PFSK-1 (cell line): ENCODE results near the gene GPR42.

Experiments
- FOXP2 ChIP-seq: optimal IDR thresholded peaks from 2 replicates; pipeline ENCODE3; 2011; ENCODE audit warnings: borderline replicate concordance, control low read depth, inconsistent platforms; ENCODE audit not compliant: insufficient read depth; ENCODE audit errors: extremely low read length, extremely low read depth
- POLR2AphosphoS5 ChIP-seq: IDR thresholded peaks from 2 replicates; pipeline ENCODE4 v1.6.1; 2012; ENCODE audit warnings: low read depth, mild to moderate bottlenecking, control low read depth, low read length, moderate library complexity
- SIN3A ChIP-seq: IDR thresholded peaks from 2 replicates; pipeline ENCODE4 v1.6.1; 2012; ENCODE audit warnings: mild to moderate bottlenecking, low read length, moderate library complexity, borderline replicate concordance; ENCODE audit not compliant: insufficient read depth
- TAF1 ChIP-seq: IDR thresholded peaks from 2 replicates; pipeline ENCODE4 v1.6.1; 2012; ENCODE audit warnings: low read length, control low read depth, borderline replicate concordance; ENCODE audit not compliant: insufficient read depth
- TF ChIP-seq, protein P1 (sequence below), 2 experiments: IDR thresholded peaks; 2 replicates each; pipeline versions ENCODE4 v1.6.1 to v1.8.0; 2011 to 2012; ENCODE audit warnings: low read depth in 2 of 2, low read length in 2 of 2, control low read depth in 1 of 2, inconsistent platforms in 1 of 2, mild to moderate bottlenecking in 1 of 2, moderate library complexity in 1 of 2; ENCODE audit not compliant: insufficient read depth in 1 of 2

The GPR42 gene

DNA sequence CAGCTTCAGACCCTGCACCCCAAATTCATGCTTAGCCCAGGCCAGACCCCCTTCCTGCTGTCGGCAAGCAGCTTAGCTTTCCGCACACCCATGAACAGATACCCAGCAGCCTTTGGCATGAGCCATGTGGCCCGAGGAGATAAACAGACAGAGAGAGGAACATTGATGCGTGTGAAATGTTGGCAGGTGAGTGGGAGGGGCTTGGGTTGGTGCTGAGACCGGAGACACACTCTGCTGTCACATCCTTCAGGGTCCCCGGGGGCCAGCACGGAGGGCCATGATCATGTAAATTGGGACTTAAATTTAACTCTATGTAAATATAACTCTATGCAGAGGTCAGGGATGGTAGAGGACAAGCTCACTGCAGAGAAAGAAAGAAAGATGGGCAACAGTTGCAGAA, 40.4 kb upstream of the GPR42 start:
- TF ChIP-seq TAF1 (no peak), SIN3A (no peak), FOXP2 (no peak)
- TF ChIP-seq, protein P1, sequence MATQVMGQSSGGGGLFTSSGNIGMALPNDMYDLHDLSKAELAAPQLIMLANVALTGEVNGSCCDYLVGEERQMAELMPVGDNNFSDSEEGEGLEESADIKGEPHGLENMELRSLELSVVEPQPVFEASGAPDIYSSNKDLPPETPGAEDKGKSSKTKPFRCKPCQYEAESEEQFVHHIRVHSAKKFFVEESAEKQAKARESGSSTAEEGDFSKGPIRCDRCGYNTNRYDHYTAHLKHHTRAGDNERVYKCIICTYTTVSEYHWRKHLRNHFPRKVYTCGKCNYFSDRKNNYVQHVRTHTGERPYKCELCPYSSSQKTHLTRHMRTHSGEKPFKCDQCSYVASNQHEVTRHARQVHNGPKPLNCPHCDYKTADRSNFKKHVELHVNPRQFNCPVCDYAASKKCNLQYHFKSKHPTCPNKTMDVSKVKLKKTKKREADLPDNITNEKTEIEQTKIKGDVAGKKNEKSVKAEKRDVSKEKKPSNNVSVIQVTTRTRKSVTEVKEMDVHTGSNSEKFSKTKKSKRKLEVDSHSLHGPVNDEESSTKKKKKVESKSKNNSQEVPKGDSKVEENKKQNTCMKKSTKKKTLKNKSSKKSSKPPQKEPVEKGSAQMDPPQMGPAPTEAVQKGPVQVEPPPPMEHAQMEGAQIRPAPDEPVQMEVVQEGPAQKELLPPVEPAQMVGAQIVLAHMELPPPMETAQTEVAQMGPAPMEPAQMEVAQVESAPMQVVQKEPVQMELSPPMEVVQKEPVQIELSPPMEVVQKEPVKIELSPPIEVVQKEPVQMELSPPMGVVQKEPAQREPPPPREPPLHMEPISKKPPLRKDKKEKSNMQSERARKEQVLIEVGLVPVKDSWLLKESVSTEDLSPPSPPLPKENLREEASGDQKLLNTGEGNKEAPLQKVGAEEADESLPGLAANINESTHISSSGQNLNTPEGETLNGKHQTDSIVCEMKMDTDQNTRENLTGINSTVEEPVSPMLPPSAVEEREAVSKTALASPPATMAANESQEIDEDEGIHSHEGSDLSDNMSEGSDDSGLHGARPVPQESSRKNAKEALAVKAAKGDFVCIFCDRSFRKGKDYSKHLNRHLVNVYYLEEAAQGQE (IDR thresholded peaks at IDR 0.05; ENCODE audit: insufficient read depth in 1 of 2, low read depth in 2 of 2, low read length in 2 of 2), result no peak

DNA sequence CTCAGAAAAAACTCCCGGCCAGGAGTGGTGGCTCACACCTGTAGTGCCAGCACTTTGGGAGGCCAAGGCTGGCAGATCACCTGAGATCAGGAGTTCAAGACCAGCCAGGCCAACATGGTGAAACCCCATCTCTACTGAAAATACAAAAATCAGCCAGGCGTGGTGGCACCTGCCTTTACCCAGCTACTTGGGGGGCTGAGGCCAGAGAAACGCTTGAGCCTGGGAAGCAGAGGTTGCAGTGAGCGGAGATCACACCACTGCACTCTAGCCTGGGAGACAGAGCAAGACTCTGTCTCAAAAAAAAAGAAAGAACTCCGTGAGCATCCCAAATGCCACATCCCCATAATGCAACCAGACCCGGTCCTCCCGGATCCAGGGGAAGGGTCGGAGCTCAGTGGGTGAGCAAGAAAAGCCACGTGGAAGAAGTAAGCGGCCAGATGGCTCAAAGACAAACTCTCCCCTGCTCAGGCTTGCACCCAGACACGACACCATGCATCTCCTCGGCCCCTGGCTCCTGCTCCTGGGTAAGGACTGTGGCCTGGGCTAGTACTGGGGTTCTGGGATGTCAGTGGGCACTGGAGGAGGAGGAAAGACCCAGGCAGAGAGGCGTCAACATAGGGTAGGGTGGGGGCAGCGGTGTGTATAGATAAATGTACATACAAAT, 39.2 kb upstream of the GPR42 start:
- no peak for TF ChIP-seq SIN3A
- TF ChIP-seq, protein P1 (IDR thresholded peaks at IDR 0.05; ENCODE audit: insufficient read depth in 1 of 2, low read depth in 2 of 2, low read length in 2 of 2), result no peak
- no peak for TF ChIP-seq TAF1
- no peak for TF ChIP-seq POLR2AphosphoS5
- TF ChIP-seq FOXP2, result no peak

DNA sequence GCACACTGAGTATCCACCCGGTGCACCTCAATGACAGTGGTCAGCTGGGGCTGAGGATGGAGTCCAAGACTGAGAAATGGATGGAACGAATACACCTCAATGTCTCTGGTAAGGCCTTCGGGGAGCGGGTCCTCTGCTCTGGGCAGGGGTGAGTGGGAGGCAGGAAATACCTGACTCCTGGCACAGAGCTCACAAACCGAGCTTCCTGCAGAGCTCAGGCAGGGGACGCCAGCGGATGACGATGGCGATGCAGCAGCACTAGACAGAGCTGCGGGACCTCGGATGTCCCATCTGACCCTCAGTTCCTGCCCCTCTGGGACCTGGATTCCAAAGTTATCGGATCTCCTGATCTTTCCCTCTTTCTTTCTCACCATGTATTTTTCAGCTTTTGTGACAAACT, 38.1 kb upstream of the GPR42 start:
- TF ChIP-seq SIN3A, result no peak
- TF ChIP-seq, protein P1 (IDR thresholded peaks at IDR 0.05; ENCODE audit: insufficient read depth in 1 of 2, low read depth in 2 of 2, low read length in 2 of 2), result no peak
- no peak for TF ChIP-seq TAF1
- no peak for TF ChIP-seq POLR2AphosphoS5
- TF ChIP-seq FOXP2, result no peak

DNA sequence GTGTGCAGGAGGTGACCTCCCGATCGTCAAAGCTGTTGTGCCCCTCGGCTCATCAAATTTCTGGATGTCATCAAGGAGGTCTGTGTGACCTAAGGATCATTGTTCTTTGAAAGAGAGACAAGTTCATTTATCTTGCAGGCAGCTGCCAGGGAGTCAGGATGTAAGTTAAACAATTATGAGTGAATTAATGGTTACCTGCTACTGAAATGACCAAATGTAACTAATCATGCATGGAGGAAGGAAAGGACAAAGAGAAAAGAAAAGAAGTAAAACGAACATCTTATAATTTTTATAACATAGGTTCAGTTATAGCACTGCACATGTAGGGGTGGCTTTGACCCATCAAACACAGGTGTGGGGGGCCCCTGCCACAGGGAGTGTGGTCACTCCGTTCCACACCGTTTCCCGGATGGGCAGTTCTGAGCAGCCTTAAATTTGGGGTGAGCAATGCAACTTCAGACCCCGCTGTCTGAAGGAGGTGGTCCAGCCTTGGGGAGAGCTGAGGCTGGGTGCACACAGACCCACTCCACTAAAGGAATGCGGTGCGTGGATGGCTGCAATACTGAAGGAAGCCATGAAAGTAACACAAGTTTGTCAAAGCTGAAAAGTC, 36.6 kb upstream of the GPR42 start:
- no peak for TF ChIP-seq SIN3A
- TF ChIP-seq, protein P1 (IDR thresholded peaks at IDR 0.05; ENCODE audit: insufficient read depth in 1 of 2, low read depth in 2 of 2, low read length in 2 of 2), result no peak
- TF ChIP-seq FOXP2, result no peak
- no peak for TF ChIP-seq POLR2AphosphoS5
